Activated CD4-positive, alpha-beta T cell treated with anti-CD3 and anti-CD28 coated beads, Interleukin-10, Interleukin-2, amounts not matched to agents 100 ng/mL and 50 ng/mL, durations not matched to agents 16 hours and 8 hours (primary cell): ENCODE measurements around the gene TMEM220.
"Not testable (repeated sequence)": the region's sequence is repeated elsewhere in the genome, so short reads cannot be mapped to it uniquely, and the experiment has no call there.

Experiments
- DNase-seq: peaks from one replicate; pipeline ENCODE4 v3.0.0-alpha.2; 2020

Gene TMEM220

DNA sequence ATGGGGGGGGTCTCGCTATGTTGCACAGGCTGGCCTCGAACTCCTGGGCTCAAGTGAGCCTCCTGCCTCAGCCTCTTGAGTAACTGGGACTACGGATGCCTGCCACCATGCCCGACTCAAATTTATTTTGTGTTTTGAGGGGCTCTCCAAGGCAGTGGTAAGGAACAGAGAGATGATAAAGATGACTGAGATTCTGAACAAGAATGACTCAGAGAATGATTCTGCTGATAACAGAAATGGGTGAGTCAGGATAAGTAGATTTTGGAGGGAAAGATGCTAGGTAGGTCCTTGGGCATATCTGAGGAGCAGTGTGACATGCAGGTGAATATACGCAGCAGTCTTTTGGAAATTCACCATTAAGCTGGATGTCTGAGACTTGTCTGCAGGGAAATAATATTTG is 2.6 kb downstream of the TMEM220 start:
- peak; percentile 62 for DNase-seq

DNA sequence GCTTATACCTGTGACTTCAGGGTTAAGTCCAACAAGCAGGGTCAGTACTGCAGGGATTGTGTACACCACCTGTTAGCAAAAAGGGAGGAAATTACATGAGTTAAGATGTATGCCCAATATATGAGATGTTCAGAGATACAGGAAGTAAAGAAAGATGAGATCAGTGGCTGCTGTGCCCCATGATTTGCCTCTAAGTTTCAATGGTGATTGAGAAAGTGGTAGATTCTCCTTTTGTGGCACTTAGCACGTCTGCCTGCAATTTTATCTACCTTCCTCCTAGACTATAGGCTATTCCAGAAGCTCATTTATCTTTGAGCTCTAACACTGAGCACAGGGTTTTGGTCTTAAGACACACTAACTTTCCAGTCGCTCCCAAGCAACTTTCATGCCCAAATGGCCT is 3.6 kb downstream of the TMEM220 start:
- DNase-seq = no peak

DNA sequence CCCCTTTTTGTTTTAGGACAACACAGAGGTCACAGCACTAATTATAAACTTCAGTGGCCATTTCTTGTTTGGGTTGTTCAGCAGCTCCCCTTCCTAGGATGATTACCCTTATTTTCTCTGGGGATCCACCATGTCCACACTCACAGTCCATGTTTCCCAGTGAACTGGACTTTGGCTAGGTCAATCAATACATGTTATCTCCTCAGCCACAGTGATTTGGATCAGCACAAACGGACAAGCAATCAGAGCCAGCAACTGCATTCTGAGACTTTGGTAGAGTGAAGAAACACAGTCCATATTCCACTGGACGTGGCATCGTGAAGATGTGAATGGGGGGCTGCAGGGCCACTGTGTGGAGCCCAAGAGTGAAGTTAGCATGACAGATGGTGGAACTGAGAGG is 4.6 kb downstream of the TMEM220 start:
- DNase-seq = no peak

DNA sequence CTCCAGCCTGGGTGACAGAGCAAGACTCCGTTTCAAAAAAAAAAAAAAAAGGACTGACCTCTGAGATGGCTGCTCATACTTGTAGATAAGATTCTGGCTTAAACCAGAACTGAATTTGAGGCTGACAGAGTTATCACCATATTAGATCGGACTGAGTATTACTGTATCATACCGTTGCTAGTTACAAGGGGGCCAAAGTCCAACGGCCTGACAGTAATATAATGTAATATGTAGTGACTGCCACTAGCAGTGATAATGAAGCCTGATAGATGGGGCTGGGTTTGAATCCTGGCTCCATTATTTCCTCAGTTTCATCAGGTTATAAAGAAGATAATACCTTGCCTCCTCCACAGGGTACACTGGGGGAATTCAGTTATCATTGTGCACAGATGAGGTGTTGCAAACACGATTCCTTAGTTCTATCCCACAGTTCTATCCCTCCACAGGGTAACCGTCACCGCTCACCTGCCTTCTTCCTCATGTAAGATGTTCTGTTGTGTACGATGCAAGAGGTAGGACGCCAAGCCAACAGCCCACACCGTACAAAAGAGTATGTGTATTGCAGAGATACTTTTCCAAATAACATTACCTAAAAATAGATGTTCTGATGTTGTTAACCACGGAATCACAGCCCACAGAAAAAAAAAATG is 5.2 kb downstream of the TMEM220 start:
- DNase-seq = no peak

DNA sequence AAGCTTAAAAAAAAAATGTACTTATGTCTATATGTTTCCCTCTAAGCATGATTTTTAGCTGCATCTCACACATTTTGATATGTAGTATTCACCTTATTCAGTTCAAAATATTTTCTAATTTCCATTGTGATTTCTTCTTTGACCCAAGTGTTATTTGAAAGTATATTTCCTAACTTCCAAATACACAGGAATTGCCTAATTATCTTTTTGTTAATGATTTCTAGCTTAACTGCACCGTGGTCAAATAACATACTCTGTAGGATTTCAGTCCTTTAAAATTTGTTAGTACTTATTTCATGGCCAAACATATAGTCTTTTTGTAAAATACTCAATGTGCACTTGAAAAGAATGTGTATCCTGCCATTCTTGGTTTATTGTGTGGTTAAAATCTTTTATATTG is 11.3 kb downstream of the TMEM220 start:
- DNase-seq = no peak

DNA sequence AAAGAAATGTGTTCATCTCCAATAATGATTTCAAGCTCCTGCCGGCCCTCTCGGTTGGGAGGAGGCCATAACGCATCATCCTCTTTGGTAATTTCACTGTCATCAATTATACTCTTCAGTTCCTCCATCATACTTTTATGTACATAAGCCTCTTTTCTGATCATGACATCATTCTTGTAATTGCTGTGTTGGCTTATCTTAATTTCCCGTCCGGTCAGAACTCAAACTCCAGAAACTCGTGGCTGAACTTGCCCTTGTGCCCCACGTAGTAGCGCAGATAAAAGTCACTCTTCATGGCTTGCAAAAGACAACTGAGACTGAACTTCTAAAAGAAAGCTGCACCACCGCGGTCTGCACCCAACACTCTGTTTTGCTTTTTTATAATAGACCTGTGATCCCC is 13.6 kb downstream of the TMEM220 start:
- no peak for DNase-seq

DNA sequence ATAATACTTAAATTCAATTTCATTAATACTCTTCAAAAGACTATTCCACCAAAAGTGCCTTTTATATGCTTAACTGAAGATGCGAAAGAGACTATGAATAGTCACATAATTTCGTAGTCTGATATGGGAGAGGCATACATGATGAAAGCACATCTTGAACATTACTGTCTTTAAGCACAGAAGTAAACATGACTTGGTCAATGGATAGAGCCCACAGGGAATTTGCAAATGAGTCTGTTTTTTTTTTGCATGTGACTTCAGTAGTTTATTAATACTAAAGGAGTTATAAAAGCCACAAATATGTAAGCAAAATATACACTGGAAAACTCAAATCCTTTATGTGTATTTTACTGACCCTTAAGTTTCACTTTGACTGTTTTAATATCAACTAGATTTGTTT is 16.5 kb downstream of the TMEM220 start:
- DNase-seq = no peak

DNA sequence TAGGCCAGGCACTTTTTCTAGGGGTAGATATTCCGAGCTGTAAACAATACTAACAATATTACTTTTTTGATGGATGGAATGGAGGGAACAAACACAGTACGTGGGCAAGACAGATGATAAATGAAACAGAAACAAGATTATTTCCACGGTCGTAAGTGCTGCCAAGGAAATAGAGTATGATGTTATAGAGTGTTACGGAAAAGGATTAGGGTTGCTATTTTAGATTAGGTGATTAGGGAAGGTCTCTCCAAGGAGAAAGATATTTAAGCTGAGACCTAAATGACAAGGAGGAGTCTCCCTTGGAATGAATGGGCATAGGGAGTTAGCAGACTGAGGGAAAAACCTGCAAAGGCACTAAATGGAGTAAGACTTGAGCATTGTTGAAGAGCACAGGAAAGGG is 24.1 kb downstream of the TMEM220 start:
- no peak for DNase-seq

DNA sequence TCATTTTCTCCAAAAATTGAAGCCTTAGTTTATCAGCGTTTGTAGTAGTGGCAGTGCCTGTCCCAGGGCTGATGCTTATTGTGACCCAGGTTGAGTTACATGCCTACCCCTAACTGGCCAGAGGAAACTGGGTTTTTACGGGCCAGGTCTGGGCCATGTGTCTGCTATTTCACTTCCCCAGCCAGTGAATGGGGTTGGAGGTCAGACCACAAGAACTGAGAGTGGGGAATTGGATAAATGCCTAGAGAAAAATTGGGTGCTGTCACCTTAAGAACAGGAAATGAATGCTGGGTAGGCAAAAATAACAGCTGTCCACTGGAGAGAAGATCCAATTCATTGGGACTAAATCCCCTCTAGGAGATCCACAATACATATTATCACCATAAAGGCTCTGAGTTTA is 27.2 kb downstream of the TMEM220 start:
- no peak for DNase-seq

DNA sequence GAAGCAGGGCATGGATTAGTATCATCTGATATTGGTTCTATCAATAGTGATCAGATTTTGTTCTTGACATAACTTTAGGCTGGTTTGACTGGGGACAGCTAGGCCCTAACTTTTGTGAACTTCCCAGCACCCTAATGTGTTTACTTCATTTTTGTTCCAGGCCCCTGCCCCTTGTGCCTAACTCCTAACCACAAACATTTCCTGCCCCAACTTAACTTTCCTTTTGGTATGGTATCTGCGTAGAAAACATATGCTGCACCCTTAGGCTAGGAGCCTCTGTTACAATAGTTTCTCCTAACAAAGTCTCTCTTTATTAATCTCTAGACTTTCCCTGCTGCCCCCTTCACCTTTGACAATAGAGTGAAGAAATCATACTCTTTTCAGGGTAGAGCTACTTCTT is 30.0 kb downstream of the TMEM220 start:
- peak; percentile 55 for DNase-seq

DNA sequence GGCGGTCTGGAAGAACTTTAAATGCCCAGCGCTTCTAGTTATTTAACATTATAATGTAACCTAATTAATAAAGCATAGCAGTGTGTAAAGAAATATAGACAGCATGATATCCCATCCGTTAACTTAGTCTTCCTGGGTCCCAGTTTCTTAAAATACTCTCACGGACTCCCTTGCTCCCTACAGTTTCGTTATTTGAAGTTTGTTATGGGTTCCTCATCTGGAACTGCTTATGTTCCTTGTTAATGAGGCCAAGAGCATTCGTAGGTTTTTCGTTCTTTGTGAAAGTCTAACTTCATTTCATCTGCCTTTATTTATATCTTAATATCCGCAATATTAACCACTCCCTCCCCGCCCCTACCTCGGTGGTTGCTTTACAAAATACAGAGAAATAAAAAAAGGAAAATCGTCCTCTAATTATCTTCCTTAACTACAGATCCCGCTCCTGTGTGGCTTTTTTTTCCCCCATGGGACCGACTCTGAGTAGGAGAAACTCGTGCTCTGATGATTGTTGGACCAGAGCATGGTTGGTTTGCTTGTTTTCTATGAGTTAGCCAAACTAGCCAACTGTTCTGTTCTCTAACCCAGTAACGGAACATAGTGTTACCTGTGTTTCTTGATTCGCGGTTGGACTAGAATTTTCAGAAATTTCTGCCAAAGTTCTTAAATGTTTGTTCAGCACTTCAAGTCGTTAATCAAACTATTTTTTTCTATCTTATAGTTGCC is 31.6 kb downstream of the TMEM220 start:
- DNase-seq = peak; percentile 25

DNA sequence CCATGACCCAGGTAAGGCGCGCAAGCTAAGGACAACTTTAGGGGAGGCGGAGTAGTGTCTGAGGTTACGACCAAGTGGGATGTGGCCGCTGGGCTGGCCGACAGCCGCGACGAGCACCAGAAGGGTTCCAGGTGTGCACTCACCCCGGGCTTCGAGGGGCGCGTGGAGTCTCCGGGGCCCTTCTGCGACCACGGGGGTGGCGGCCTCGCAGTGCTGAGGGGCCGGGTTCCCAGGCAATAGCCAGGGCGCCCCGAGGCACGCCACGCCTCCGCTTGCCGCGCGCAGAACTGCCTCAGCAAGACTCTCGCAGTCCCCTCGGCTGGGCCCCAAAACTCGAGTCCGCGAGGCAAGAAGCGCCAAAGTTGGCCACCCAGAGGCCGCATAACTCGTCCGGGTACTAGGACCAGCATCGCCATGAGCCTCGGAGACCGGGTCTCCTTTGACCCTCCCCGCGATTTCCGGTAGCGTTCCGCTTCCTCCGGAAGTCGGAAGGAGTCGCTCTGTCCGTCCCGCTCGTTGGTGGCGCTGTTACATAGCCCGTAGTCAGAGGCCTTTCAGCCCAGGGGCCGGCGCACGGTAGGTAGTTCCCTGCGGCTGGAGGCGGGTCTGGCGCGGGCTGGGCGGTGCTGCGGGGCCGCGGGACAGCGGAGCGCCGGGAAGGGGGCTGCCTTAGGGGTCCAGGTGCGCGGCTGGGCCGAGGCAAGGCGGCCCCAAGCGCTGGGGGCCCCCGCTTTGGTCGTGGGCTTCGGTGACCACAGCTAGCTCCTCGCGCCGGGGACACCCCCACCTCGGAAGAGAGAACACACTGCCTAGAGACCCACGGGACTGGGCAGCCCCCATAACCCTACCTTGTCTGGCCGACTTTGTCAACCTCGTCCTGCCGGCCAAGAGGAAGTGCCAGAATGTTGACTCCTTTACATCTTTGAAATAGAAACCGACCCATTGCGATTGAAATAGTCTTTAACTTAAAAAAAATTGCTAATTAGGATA is 32.4 kb downstream of the TMEM220 start, which contains the start of the genes ADPRM and SCO1:
Gene ADPRM, plus strand, starts transcription at position 503 of the 990 bp plus-strand sequence. CDS start 7,333 bp downstream, outside the sequence.
Gene SCO1, minus strand, starts transcription at position 442 of the 990 bp plus-strand sequence. Its CDS starts 26 bp downstream, at position 416.
- DNase-seq = peak; percentile 96

DNA sequence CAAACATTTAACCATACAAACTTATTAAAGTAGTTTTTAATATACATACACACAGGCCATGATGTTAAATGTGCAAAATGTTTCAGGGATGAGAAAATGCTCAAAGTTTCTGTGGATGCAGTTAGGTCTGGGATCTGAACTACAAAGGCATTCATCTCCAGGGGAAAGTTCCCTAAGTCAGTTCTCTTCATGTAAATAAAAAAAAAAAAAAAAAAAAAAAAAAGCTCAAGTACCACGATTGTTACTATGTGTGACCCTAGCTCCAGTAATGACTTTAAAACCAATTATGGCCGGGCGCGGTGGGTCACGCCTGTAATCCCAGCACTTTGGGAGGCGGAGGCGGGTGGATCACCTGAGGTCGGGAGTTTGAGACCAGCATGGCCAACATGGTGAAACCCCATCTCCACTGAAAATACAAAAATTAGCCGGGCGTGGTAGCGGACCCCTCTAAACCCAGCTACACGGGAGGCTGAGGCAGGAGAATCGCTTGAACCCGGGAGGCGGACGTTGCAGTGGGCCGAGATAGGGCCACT is 33.9 kb downstream of the TMEM220 start:
- not testable (repeated sequence) for DNase-seq

DNA sequence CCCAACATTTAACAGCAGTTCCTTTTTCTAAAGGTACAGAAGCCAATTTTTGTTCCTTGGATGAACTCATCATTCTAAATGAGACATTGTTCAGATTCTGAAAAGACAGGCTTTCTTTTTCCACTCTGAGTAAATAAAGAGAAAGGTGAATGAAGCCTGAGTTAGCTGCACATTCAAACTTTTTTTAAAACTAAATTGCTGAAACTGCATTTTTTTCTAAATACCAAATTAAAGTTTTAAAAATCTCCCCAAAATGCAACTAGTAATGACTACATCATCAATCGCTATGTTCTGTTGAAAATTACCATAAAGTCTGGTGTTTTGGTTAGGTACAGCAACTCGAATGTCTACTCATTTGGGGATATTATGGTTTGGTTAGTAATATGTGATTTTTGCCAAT is 42.3 kb downstream of the TMEM220 start:
- no peak for DNase-seq

DNA sequence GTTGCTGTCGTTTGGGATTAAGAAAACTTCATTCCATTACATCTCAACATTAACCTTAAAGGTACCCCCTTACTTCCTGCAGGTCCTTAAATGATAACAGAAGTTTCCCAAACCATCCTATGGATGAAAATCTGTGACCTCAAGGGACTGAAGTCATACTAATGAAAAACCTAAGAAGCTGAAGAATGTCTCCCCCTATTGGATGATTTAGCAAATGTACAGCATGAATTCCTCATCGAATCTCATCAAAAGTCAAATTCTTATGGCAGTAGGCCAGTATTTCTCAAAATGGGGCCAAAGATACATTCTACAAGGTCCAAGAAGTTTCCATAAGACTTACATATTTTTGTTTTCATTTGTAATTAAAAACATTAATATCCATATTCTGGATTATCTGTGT is 46.0 kb downstream of the TMEM220 start:
- DNase-seq = peak; percentile 31

DNA sequence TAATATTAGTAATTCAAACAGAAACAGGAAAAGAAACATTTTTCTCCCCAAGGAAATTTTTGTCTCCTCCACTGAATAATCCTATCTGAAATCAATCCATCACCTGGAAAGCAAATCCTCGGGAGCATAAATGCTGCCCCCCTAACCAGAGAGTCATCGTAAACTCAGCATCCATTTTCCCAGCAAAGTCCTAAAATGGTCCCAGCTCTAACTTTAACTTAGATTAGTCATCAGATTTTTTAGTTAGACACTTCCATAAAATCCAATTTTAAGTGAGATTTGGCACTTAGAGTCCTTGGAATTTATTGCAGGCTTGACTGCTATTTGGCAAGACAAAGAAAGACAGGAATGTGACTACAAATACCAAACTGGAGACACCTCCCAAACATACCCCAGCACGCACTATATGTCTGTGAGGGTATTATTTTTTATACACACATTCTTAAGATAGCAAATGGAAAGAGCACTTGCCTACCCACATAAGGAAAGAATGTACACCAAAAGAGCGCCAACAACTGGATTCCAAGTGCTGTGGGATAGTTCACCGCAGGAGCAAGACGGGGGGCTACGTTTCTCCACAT is 47.9 kb downstream of the TMEM220 start:
- DNase-seq = no peak

DNA sequence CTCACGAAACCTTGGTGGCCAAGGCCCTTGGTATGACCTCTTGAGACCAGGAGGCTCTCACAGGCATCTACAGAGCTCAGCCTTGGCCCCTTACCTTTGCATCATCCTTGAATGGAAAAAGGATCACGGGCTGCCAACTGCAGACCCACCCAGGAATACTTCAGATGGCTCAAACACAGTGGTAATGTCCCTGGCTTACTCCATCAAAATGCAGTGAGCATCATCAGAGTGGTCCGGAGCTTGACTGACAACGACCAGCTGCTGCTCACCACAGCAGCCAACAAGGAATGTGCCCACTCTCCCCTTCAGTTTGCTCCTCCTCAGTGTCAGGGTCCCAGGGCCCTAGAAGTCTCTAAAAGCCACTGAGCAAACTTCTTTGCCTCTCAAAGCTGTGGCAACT is 55.1 kb downstream of the TMEM220 start:
- no peak for DNase-seq

DNA sequence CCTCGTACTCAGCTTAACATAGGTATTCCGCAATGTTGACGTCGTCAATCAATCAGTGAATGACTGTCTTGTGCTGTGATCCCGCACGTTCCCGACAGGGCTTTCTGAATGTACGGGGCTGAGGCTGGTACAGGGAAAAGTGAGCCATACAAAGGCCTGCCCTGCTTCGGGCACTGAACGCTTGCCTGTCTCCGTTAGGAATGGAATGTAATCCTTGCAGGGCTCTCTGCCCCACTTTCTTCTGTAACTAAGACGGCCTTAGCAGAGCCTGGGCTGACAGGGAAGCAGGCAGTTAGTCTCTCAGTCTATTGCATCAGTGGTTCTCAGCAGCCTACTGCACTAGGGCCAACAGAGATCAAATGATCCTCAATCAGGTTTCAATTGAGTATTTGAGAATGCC is 56.5 kb downstream of the TMEM220 start:
- DNase-seq = no peak

DNA sequence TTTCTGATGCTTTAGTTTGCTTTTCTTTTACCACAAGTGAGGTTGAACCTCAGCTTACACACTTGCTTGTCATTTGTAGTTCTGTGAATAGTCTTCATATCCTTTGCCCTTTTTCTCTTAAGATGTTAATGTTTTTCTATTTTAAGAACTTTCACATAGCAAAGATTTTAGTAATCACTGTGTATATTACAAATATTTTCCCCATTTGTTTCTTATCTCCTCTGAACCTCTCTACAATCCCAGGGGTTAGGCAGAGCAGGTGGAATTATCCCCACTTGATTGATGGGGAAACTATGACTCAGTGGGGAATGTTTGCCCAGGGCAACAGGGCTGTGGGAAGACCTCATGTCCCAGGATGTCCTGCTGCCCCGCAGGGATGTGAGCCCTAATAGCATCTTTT is 61.0 kb downstream of the TMEM220 start:
- no peak for DNase-seq

DNA sequence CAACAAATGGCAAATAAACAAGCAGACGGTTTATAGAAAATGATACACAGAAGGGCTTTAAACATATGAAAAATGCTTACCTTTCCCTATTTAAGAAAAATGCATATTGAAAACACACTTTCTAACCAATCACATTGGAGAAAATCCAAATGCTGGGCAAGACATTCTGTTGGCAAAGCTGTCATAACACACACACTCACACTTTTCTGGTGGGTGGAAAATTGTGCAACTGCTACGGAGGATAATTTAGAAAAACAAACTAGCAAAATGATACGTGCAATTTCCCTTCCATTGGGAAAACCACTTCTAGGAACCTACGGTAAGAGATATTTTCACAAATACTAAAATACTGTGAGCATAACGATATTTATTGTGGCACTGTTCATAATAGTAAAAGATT is 62.9 kb downstream of the TMEM220 start:
- DNase-seq = no peak

DNA sequence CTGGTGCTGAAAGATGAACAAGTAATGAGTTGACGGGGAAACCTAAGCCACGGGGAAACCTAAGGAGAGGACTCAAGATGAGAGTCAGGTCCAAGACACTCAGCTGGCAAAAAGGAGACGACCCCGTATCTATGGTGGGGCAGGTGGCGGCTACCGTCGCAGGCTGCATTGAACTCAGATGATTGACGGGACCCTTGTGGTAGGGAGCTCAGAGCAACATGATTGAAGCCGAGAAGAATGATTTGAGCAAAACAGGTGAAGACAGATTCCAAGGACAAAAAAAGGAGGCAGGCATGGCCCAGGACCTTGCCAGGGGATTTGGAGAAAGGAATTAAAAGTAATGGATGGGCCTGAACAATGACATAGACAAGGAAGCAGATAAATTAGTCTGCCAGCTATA is 65.3 kb downstream of the TMEM220 start:
- no peak for DNase-seq
